H1 (cell line): ENCODE results near the gene AP1S1. TPM values are rescaled to one million over a fixed set of nuclear protein-coding genes. Genes with fewer than 3 reads are reported as not detected.

ENCODE experiments used
- CTCF ChIA-PET: fragments of 300-600 bp; sonication (Branson Sonifier 250); formaldehyde crosslinking; loops from one replicate; lab custom pipeline; 2021; ENCODE audit not compliant: partially characterized antibody; lab: Charles Lee
- POLR2A ChIA-PET: fragments of 300-600 bp; sonication (Branson Sonifier 250); formaldehyde crosslinking; loops from one replicate; lab custom pipeline; 2021; ENCODE audit warnings: inconsistent platforms; ENCODE audit not compliant: partially characterized antibody; lab: Charles Lee
- DNase-seq, 2 experiments: peaks; one replicate each; pipeline versions ENCODE4 v3.0.0 to v3.0.0-alpha.2; 2010 to 2022; ENCODE audit warnings: low spot score in 2 of 2, low read depth in 1 of 2, mixed read lengths in 1 of 2
- FAIRE-seq: peaks from 2 replicates; lab custom pipeline; 2011; peaks lifted over from hg19 to GRCh38; lab: Jason Lieb, UNC
- H2AFZ ChIP-seq: 2 replicates; pipeline ENCODE4 v1.8.1; 2012; ENCODE audit warnings: low read length, inconsistent platforms
- H2AK5ac ChIP-seq: 2 replicates; pipeline ENCODE4 v1.6.1; 2013; ENCODE audit warnings: low read depth, low read length
- H2BK120ac ChIP-seq: replicated peaks from 2 replicates; pipeline ENCODE3; 2013; ENCODE audit warnings: low read depth, low read length, inconsistent platforms
- H2BK12ac ChIP-seq: 2 replicates; pipeline ENCODE4 v1.6.1; 2013; ENCODE audit warnings: low read depth, low read length
- H2BK15ac ChIP-seq: 2 replicates; pipeline ENCODE4 v1.6.1; 2013; ENCODE audit warnings: low read length
- H2BK20ac ChIP-seq: 2 replicates; pipeline ENCODE4 v1.6.1; 2013; ENCODE audit warnings: low read length
- H2BK5ac ChIP-seq: 2 replicates; pipeline ENCODE4 v1.6.1; 2013; ENCODE audit warnings: low read depth, low read length
- H3K14ac ChIP-seq: 2 replicates; pipeline ENCODE4 v1.6.1; 2013; ENCODE audit warnings: inconsistent platforms; ENCODE audit not compliant: insufficient read length
- H3K18ac ChIP-seq: 2 replicates; pipeline ENCODE4 v1.6.1; 2013; ENCODE audit warnings: low read length; ENCODE audit errors: extremely low read depth
- H3K23ac ChIP-seq: 2 replicates; pipeline ENCODE4 v1.6.1; 2013; ENCODE audit warnings: inconsistent platforms; ENCODE audit not compliant: insufficient read length
- H3K23me2 ChIP-seq: 2 replicates; pipeline ENCODE4 v1.6.1; 2013; ENCODE audit warnings: low read depth, low read length
- H3K27ac ChIP-seq: 2 replicates; pipeline ENCODE4 v1.6.1; 2011; ENCODE audit warnings: low read depth, low read length, inconsistent platforms
- H3K27me3 ChIP-seq, 4 experiments: replicated peaks in 1 of 4; 1 replicate in 1 of 4; 2 replicates in 3 of 4; pipeline versions ENCODE4 v1.6.1 to v1.8.1; 2011 to 2013; ENCODE audit warnings: low read length in 3 of 4, mild to moderate bottlenecking in 3 of 4, inconsistent platforms in 2 of 4, mixed read lengths in 2 of 4, moderate library complexity in 1 of 4; ENCODE audit not compliant: control insufficient read depth in 3 of 4, insufficient read depth in 3 of 4; ENCODE audit errors: extremely low read depth in 1 of 4
- H3K36me3 ChIP-seq, 4 experiments: 2 replicates each; pipeline versions ENCODE4 v1.6.1 to v1.8.1; 2011 to 2013; ENCODE audit warnings: mild to moderate bottlenecking in 4 of 4, low read length in 3 of 4, moderate library complexity in 2 of 4, control low read depth in 1 of 4, inconsistent platforms in 1 of 4; ENCODE audit not compliant: insufficient read depth in 4 of 4, control insufficient read depth in 2 of 4
- H3K4ac ChIP-seq: replicated peaks from 2 replicates; pipeline ENCODE3; 2013; ENCODE audit warnings: low read length, low read depth, mixed read lengths, inconsistent platforms; ENCODE audit not compliant: insufficient read length
- H3K4me1 ChIP-seq, 4 experiments: replicated peaks in 1 of 4; 1 replicate in 1 of 4; 2 replicates in 3 of 4; pipeline versions ENCODE4 v1.6.1 to v1.8.1; 2011 to 2013; ENCODE audit warnings: low read length in 3 of 4, inconsistent platforms in 2 of 4, mixed read lengths in 1 of 4; ENCODE audit not compliant: insufficient read depth in 4 of 4, control insufficient read depth in 3 of 4
- H3K4me2 ChIP-seq, 2 experiments: 2 replicates each; pipeline versions ENCODE4 v1.6.1 to v1.8.1; 2011 to 2013; ENCODE audit warnings: low read depth in 2 of 2, low read length in 2 of 2, control low read depth in 1 of 2, inconsistent platforms in 1 of 2, mild to moderate bottlenecking in 1 of 2; ENCODE audit not compliant: insufficient read depth in 1 of 2
- H3K4me3 ChIP-seq, 4 experiments: fragments of 200-600, 300-600 bp in 1 of 4; sonication (generic), shearing (Covaris generic), sonication (Bioruptor Twin) in 1 of 4; 2 replicates each; pipeline versions ENCODE4 v1.5.1 to v1.8.1; 2011 to 2016; ENCODE audit warnings: low read length in 4 of 4, low read depth in 3 of 4, control low read depth in 2 of 4, inconsistent platforms in 2 of 4, mild to moderate bottlenecking in 2 of 4, mixed read lengths in 1 of 4, moderate library complexity in 1 of 4; ENCODE audit not compliant: insufficient read depth in 2 of 4; ENCODE audit errors: extremely low read depth in 1 of 4
- H3K56ac ChIP-seq: replicated peaks from 2 replicates; pipeline ENCODE3; 2013; ENCODE audit warnings: low read depth, mild to moderate bottlenecking, mixed read lengths, low read length, inconsistent platforms; ENCODE audit not compliant: insufficient read length
- H3K79me1 ChIP-seq: 2 replicates; pipeline ENCODE4 v1.6.1; 2013; ENCODE audit warnings: low read depth, low read length, control low read depth
- H3K79me2 ChIP-seq, 2 experiments: 2 replicates each; pipeline versions ENCODE4 v1.6.1 to v1.8.1; 2012 to 2013; ENCODE audit warnings: low read length in 2 of 2, mild to moderate bottlenecking in 2 of 2, inconsistent platforms in 1 of 2; ENCODE audit not compliant: insufficient read depth in 2 of 2, control insufficient read depth in 1 of 2
- H3K9ac ChIP-seq, 4 experiments: replicated peaks in 1 of 4; 1 replicate in 1 of 4; 2 replicates in 3 of 4; pipeline versions ENCODE4 v1.6.1 to v1.8.1; 2011 to 2013; ENCODE audit warnings: low read depth in 3 of 4, low read length in 3 of 4, control low read depth in 2 of 4, mild to moderate bottlenecking in 2 of 4, moderate library complexity in 2 of 4, inconsistent platforms in 1 of 4; ENCODE audit errors: extremely low read depth in 1 of 4
- H3K9me3 ChIP-seq, 2 experiments: 2 replicates each; pipeline versions ENCODE4 v1.6.1 to v1.8.1; 2012 to 2013; ENCODE audit warnings: mild to moderate bottlenecking in 2 of 2, moderate library complexity in 2 of 2, control low read depth in 1 of 2, inconsistent platforms in 1 of 2, low read depth in 1 of 2, low read length in 1 of 2, mixed read lengths in 1 of 2; ENCODE audit not compliant: insufficient read depth in 2 of 2
- H4K20me1 ChIP-seq, 2 experiments: replicated peaks in 1 of 2; 2 replicates each; pipeline versions ENCODE3 to v1.8.1; 2011 to 2013; ENCODE audit warnings: inconsistent platforms in 2 of 2, low read length in 2 of 2, mild to moderate bottlenecking in 1 of 2; ENCODE audit not compliant: insufficient read depth in 2 of 2, control insufficient read depth in 1 of 2
- H4K5ac ChIP-seq: 2 replicates; pipeline ENCODE4 v1.6.1; 2013; ENCODE audit warnings: low read length, low read depth, mixed read lengths, inconsistent platforms; ENCODE audit not compliant: insufficient read length
- H4K8ac ChIP-seq: 2 replicates; pipeline ENCODE4 v1.8.0; 2013; ENCODE audit warnings: mild to moderate bottlenecking, moderate library complexity, low read length, inconsistent platforms; ENCODE audit not compliant: insufficient read depth; ENCODE audit errors: extremely low read depth
- H4K91ac ChIP-seq: replicated peaks from 2 replicates; pipeline ENCODE3; 2013; ENCODE audit warnings: low read length, mixed read lengths, inconsistent platforms; ENCODE audit not compliant: insufficient read length
- EP300 ChIP-seq, 2 experiments: IDR thresholded peaks; 1 replicate in 1 of 2; 2 replicates in 1 of 2; pipeline ENCODE4 v1.6.1; 2011 to 2012; ENCODE audit warnings: low read depth in 2 of 2, low read length in 2 of 2, mild to moderate bottlenecking in 2 of 2, borderline replicate concordance in 1 of 2, inconsistent platforms in 1 of 2, moderate library complexity in 1 of 2
- HDAC6 ChIP-seq: IDR thresholded peaks from one replicate; pipeline ENCODE4 v1.7.1; 2012; ENCODE audit warnings: low read depth, mild to moderate bottlenecking, inconsistent platforms, low read length, moderate library complexity
- TEAD4 ChIP-seq: IDR thresholded peaks from 2 replicates; pipeline ENCODE4 v1.6.1; 2012; ENCODE audit warnings: low read depth, low read length, inconsistent platforms, mixed read lengths
- ZNF274 ChIP-seq: IDR thresholded peaks from 2 replicates; pipeline ENCODE4 v1.7.0; 2012; ENCODE audit warnings: low read length, borderline replicate concordance; ENCODE audit errors: extremely low read depth
- WGBS, 2 experiments: shearing (Covaris generic) in 1 of 2; methylation state at CpG; one replicate each; pipeline versions ENCODE4 v1.1.6 to v1.1.7; 2013 to 2015; ENCODE audit warnings: low lambda C conversion rate in 2 of 2, mixed read lengths in 2 of 2, inconsistent platforms in 1 of 2, low coverage in 1 of 2, missing lambda C conversion rate in 1 of 2; ENCODE audit not compliant: insufficient replicate concordance in 2 of 2, insufficient coverage in 1 of 2, insufficient read length in 1 of 2; ENCODE audit errors: extremely low coverage in 1 of 2, missing lambda C conversion rate in 1 of 2; 5-methylcytosine and 5-hydroxymethylcytosine counted together
- polyA plus RNA-seq, 7 experiments: library from polyadenylated mRNA; depleted of rRNA in 3 of 7; stranded (reverse) in 5 of 7; unstranded in 2 of 7; fragments of >200 nt in 5 of 7; fragments of 200-250 nt in 2 of 7; gene quantifications; 1 replicate in 5 of 7; 2 replicates in 1 of 7; 4 replicates in 1 of 7; pipeline versions ENCODE4 v1.2.1 to v1.2.3, GENCODE V29; 2011 to 2013; ENCODE audit warnings: missing spikeins in 2 of 7, mixed read lengths in 2 of 7
- total RNA-seq: library from RNA; stranded (reverse); fragmentation: NEBNext Ultra II Directional; extraction: Animal tissue kit (Norgen Biotek cat#: 25700); gene quantifications from 2 replicates; pipeline ENCODE4 v1.2.1, GENCODE V29; 2021
- TF ChIP-seq, protein P1 (sequence below): IDR thresholded peaks from 2 replicates; pipeline ENCODE4 v1.6.1; 2012; ENCODE audit warnings: inconsistent platforms

The AP1S1 gene
- total and polyA plus RNA-seq, 2 of the 8 experiments (the other 6 are each of a cell fraction or from before 2014, with no cell fraction given) = 56.1 to 59.3 TPM

DNA sequence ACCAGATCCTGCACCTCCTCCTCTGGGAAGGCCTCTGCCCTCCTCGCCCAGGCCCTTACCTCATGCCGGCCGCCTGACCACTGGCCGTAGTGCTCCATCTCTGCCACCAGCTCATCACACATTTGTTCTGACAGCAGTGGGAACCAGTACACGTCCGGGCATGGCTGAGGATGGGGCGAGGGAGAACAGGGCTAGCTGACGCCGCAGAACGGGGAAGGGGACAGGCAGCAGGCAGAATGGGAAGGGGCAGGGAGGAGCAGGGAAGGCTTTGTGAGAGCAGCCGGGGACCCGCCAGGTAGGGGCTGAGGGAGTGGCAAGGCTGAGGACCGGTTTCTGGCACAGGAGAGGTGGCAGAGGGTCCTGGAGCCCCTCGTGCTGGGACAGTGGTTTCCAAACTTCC is 54.5 kb downstream of the AP1S1 start:
- H4K91ac ChIP-seq = no peak overlapping the region
- ChIA-PET POLR2A (interaction anchor here (0.6 to 1.0 kb wide), 3 partner anchors 9 to 85 kb away, joined by 3 read pairs; partner anchors contain the start of genes PLOD3 and ZNHIT1), CTCF (interaction anchor here (0.5 to 2.3 kb wide), 4 partner anchors 9 to 464 kb away, joined by 3 to 5 read pairs (median 4); partner anchors contain the start of genes PLOD3 and ZNHIT1)
- H3K4me2 ChIP-seq = no peak overlapping the region
- no peak overlapping the region; the same call in 1 of the 2 replicates for H2BK5ac ChIP-seq
- no peaks in the 10 kb centered on the region for H3K79me2 ChIP-seq
- peaks cover 0 to 2% of the 10 kb centered on the region in 2 experiments for H4K20me1 ChIP-seq
- H2BK20ac ChIP-seq = no peak overlapping the region
- 96% methylated on average over 12 of the region's 14 CpGs; no CpG with 5 or more reads in 1 of the 2 experiments for WGBS, 2 experiments
- H3K9me3 ChIP-seq = no peaks in the 10 kb centered on the region
- no peak overlapping the region for H3K14ac ChIP-seq
- no peak overlapping the region for H2BK120ac ChIP-seq
- H3K27me3 ChIP-seq = no peaks in the 10 kb centered on the region
- no peak overlapping the region for H2AFZ ChIP-seq
- H3K36me3 ChIP-seq = no peaks in the 10 kb centered on the region; a peak in 3 of 8 replicates
- H3K56ac ChIP-seq = no peak overlapping the region
- no peak overlapping the region for H2AK5ac ChIP-seq
- no peak overlapping the region for H4K5ac ChIP-seq
- no peak overlapping the region for H2BK15ac ChIP-seq
- no peaks in the 10 kb centered on the region for H3K23me2 ChIP-seq
- no peak overlapping the region for H3K4ac ChIP-seq
- H3K4me1 ChIP-seq = peaks cover 0 to 2% (median 0%) of the 10 kb centered on the region in 4 experiments; a peak in 1 of 7 replicates
- H3K79me1 ChIP-seq = no peaks in the 10 kb centered on the region
- no peak overlapping the region for H3K4me3 ChIP-seq
- H3K27ac ChIP-seq = no peak overlapping the region
- H4K8ac ChIP-seq = no peak overlapping the region
- DNase-seq (no peak), FAIRE-seq (no peak)
- no peak overlapping the region for H3K18ac ChIP-seq
- H3K9ac ChIP-seq = no peak overlapping the region
- H2BK12ac ChIP-seq = no peak overlapping the region
- H3K23ac ChIP-seq = no peak overlapping the region
- TF ChIP-seq HDAC6 (no peak), ZNF274 (no peak), EP300 (IDR thresholded peaks at IDR 0.05; ENCODE audit: borderline replicate concordance in 1 of 2, low read depth in 2 of 2, low read length in 2 of 2) (no peak), TEAD4 (no peak)
- TF ChIP-seq, protein P1, sequence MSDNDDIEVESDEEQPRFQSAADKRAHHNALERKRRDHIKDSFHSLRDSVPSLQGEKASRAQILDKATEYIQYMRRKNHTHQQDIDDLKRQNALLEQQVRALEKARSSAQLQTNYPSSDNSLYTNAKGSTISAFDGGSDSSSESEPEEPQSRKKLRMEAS = no peak
